Measurements from ENCODE around the gene DCDC2B. TPM values are rescaled to one million over a fixed set of nuclear protein-coding genes. Genes with fewer than 3 reads are reported as not detected.

The DCDC2B gene
- total RNA-seq, 2 experiments from 2014 or later, result 0.14 TPM; not detected in 1

- no peak overlapping the region for H3K27ac ChIP-seq (ENCODE audit: low read depth in 1 of 2, low read length in 2 of 2)
- H3K27me3 Mint-ChIP-seq, result no peaks in the 10 kb centered on the region
- ChIA-PET CTCF (interaction anchor here (0.6 to 1.6 kb wide), 7 partner anchors 16 to 112 kb away, joined by 3 to 5 read pairs (median 4); partner anchors contain the start of gene MARCKSL1), POLR2A (interaction anchor here (1.6 to 2.8 kb wide), 2 partner anchors 27 to 171 kb away, joined by 9 read pairs; partner anchors contain the start of genes BSDC1 and LCK)
- no peaks in the 10 kb centered on the region for H3K9me3 ChIP-seq (ENCODE audit: control insufficient read depth in 1 of 2, insufficient read depth in 1 of 2, low read length in 2 of 2)
- H3K4me1 Mint-ChIP-seq (ENCODE audit: low read depth), result peaks cover 46% of the 10 kb centered on the region
- intact Hi-C loops (cut with DNase I, micrococcal nuclease), result loop anchor here (2.0 to 10.0 kb wide), 2 partner anchors 27 to 51 kb away; partner anchors contain the start of gene LCK (in 1 of the 2)
- no peaks in the 10 kb centered on the region for H3K9me3 Mint-ChIP-seq
- peaks cover 71% of the 10 kb centered on the region for H3K36me3 Mint-ChIP-seq (ENCODE audit: low read depth)
- no peak overlapping the region for H3K4me3 ChIP-seq (ENCODE audit: low read length)
- ATAC-seq (ENCODE audit: poor library complexity), result no peak
- no peak for TF ChIP-seq CTCF (IDR thresholded peaks at IDR 0.05)
- peaks cover 34% of the 10 kb centered on the region for H3K4me1 ChIP-seq (ENCODE audit: insufficient read depth, low read length)
- peak overlapping the region; percentile 99 for H3K4me3 Mint-ChIP-seq
- H3K27me3 ChIP-seq (ENCODE audit: control insufficient read depth in 1 of 2, insufficient read depth in 2 of 2, low read length in 2 of 2), result no peaks in the 10 kb centered on the region
- peaks cover 44% of the 10 kb centered on the region for H3K36me3 ChIP-seq (ENCODE audit: insufficient read depth, low read length)
- peak overlapping the region; percentile 99 for H3K27ac Mint-ChIP-seq
- DNase-seq, result no peak
Observed at GRCh38 chr1:32223683-32224082, 14.8 kb downstream of the DCDC2B start.

- POLR2A ChIA-PET, result no interaction called here
- no peaks in the 10 kb centered on the region for H3K27me3 ChIP-seq (ENCODE audit: control insufficient read depth in 1 of 2, insufficient read depth in 2 of 2, low read length in 2 of 2)
Observed at GRCh38 chr1:32224285-32224684, 15.4 kb downstream of the DCDC2B start.

GRCh38 chr1:32228771-32229170, 19.9 kb downstream of the DCDC2B start:
- Histone ChIP-seq H3K9me3 (ENCODE audit: control insufficient read depth in 1 of 2, insufficient read depth in 1 of 2, low read length in 2 of 2) (no peaks in the 10 kb centered on the region), H3K4me1 (ENCODE audit: insufficient read depth, low read length) (peaks cover 10% of the 10 kb centered on the region), H3K27me3 (ENCODE audit: control insufficient read depth in 1 of 2, insufficient read depth in 2 of 2, low read length in 2 of 2) (no peaks in the 10 kb centered on the region), H3K27ac (ENCODE audit: low read depth in 1 of 2, low read length in 2 of 2) (no peak overlapping the region), H3K4me3 (ENCODE audit: low read length) (no peak overlapping the region), H3K36me3 (ENCODE audit: insufficient read depth, low read length) (peaks cover 71% of the 10 kb centered on the region)
- ATAC-seq (ENCODE audit: poor library complexity) (no peak), DNase-seq (no peak)
- TF ChIP-seq CTCF (IDR thresholded peaks at IDR 0.05), result no peak
- intact Hi-C loops (cut with DNase I, micrococcal nuclease), result loop anchor here in 1 of 2 experiments (10.0 kb wide), 1 partner anchor 46 kb away; no protein-coding TSS in a partner anchor
- peaks cover 57% of the 10 kb centered on the region for H3K36me3 Mint-ChIP-seq (ENCODE audit: low read depth)
- H3K27me3 Mint-ChIP-seq, result no peaks in the 10 kb centered on the region
- peaks cover 19% of the 10 kb centered on the region for H3K4me1 Mint-ChIP-seq (ENCODE audit: low read depth)
- no peak overlapping the region for H3K4me3 Mint-ChIP-seq
- ChIA-PET CTCF (interaction anchor here (0.9 to 2.5 kb wide), 3 partner anchors 12 to 61 kb away, joined by 3 to 8 read pairs (median 7); no protein-coding TSS in a partner anchor), POLR2A (interaction anchor here (1.0 kb wide), 1 partner anchor 21 kb away, joined by 6 read pairs; no protein-coding TSS in a partner anchor)
- H3K9me3 Mint-ChIP-seq, result no peaks in the 10 kb centered on the region
- H3K27ac Mint-ChIP-seq, result no peak overlapping the region

More at GRCh38 chr1:32224285-32224684, 15.4 kb downstream of the DCDC2B start:
- ATAC-seq (ENCODE audit: poor library complexity), result no peak
- peaks cover 34% of the 10 kb centered on the region for H3K4me1 ChIP-seq (ENCODE audit: insufficient read depth, low read length)
- no peaks in the 10 kb centered on the region for H3K9me3 Mint-ChIP-seq
- peak overlapping the region; percentile 99 for H3K4me3 Mint-ChIP-seq
- no peaks in the 10 kb centered on the region for H3K27me3 Mint-ChIP-seq
- H3K36me3 ChIP-seq (ENCODE audit: insufficient read depth, low read length), result peaks cover 49% of the 10 kb centered on the region
- H3K36me3 Mint-ChIP-seq (ENCODE audit: low read depth), result peaks cover 74% of the 10 kb centered on the region
- no peak overlapping the region for H3K4me3 ChIP-seq (ENCODE audit: low read length)
- intact Hi-C loops (cut with DNase I, micrococcal nuclease), result loop anchor here in 1 of 2 experiments (10.0 kb wide), 1 partner anchor 51 kb away; no protein-coding TSS in a partner anchor
- peak overlapping the region; percentile 99 for H3K27ac Mint-ChIP-seq
- DNase-seq, result no peak
- no peak overlapping the region for H3K27ac ChIP-seq (ENCODE audit: low read depth in 1 of 2, low read length in 2 of 2)
- no peak for TF ChIP-seq CTCF (IDR thresholded peaks at IDR 0.05)
- no peaks in the 10 kb centered on the region for H3K9me3 ChIP-seq (ENCODE audit: control insufficient read depth in 1 of 2, insufficient read depth in 1 of 2, low read length in 2 of 2)
- CTCF ChIA-PET, result interaction anchor here (1.1 to 1.6 kb wide), 4 partner anchors 9 to 112 kb away, joined by 3 to 5 read pairs (median 4); partner anchors contain the start of gene MARCKSL1
- H3K4me1 Mint-ChIP-seq (ENCODE audit: low read depth), result peaks cover 46% of the 10 kb centered on the region

Data from CD4-positive, alpha-beta T cell (primary cell).